Fibroblast of upper back skin (primary cell): ENCODE results near the gene TMPRSS3.

ENCODE experiments used
- DNase-seq: peaks from one replicate; pipeline ENCODE4 v3.0.0-alpha.2; 2013

The TMPRSS3 gene

GRCh38 chr21:42369821-42370220, 26.0 kb downstream of the TMPRSS3 start:
- DNase-seq, result no peak

GRCh38 chr21:42367367-42368165, 28.3 kb downstream of the TMPRSS3 start:
- no peak for DNase-seq

GRCh38 chr21:42366292-42367010, 29.4 kb downstream of the TMPRSS3 start, which contains the start of gene TFF1:
Gene TFF1 (minus strand): TSS chr21:42366535. CDS start chr21:42366495, 40 bp downstream.
- DNase-seq, result no peak

GRCh38 chr21:42365770-42366169, 30.1 kb downstream of the TMPRSS3 start:
- DNase-seq, result no peak

- DNase-seq, result no peak
Measured at GRCh38 chr21:42364304-42364865, 31.5 kb downstream of the TMPRSS3 start.

GRCh38 chr21:42363312-42363711, 32.5 kb downstream of the TMPRSS3 start:
- no peak for DNase-seq

GRCh38 chr21:42362700-42363099, 33.2 kb downstream of the TMPRSS3 start:
- no peak for DNase-seq

- no peak for DNase-seq
Measured at GRCh38 chr21:42362198-42362597, 33.7 kb downstream of the TMPRSS3 start.

GRCh38 chr21:42361286-42361685, 34.6 kb downstream of the TMPRSS3 start:
- no peak for DNase-seq

GRCh38 chr21:42360317-42360716, 35.5 kb downstream of the TMPRSS3 start:
- DNase-seq, result no peak

GRCh38 chr21:42358937-42359336, 36.9 kb downstream of the TMPRSS3 start:
- DNase-seq, result no peak

- no peak for DNase-seq
Measured at GRCh38 chr21:42358261-42358660, 37.6 kb downstream of the TMPRSS3 start.

GRCh38 chr21:42357307-42357706, 38.5 kb downstream of the TMPRSS3 start:
- DNase-seq, result no peak

GRCh38 chr21:42356650-42357049, 39.2 kb downstream of the TMPRSS3 start:
- DNase-seq, result no peak

- DNase-seq, result no peak
Measured at GRCh38 chr21:42356046-42356445, 39.8 kb downstream of the TMPRSS3 start.

- DNase-seq, result no peak
Measured at GRCh38 chr21:42353623-42354022, 42.2 kb downstream of the TMPRSS3 start.

- no peak for DNase-seq
Measured at GRCh38 chr21:42352441-42353095, 43.3 kb downstream of the TMPRSS3 start.

GRCh38 chr21:42351626-42352440, 44.0 kb downstream of the TMPRSS3 start:
- DNase-seq, result no peak

GRCh38 chr21:42350927-42351426, 44.9 kb downstream of the TMPRSS3 start, which contains the start of gene TFF2:
Gene TFF2 (minus strand): TSS chr21:42350994. CDS start chr21:42350957, 37 bp downstream.
- no peak for DNase-seq

- no peak for DNase-seq
Measured at GRCh38 chr21:42350318-42350910, 45.4 kb downstream of the TMPRSS3 start.
